Thyroid gland (tissue), 4 donors: ENCODE data around the gene TRIM6.
"Not testable (repeated sequence)": the region's sequence is repeated elsewhere in the genome, so short reads cannot be mapped to it uniquely, and the experiment has no call there.

ENCODE experiments used
- POLR2A ChIP-seq, 2 donors: fragments of 450-650 bp; IDR thresholded peaks; one replicate each; pipeline ENCODE4 v1.6.1; 2017; ENCODE audit warnings: antibody characterized with exemption in 2 of 2, mild to moderate bottlenecking in 2 of 2, moderate library complexity in 1 of 2
- TF ChIP-seq, protein P1 (sequence below), 6 experiments: fragments of 200-600 bp in 3 of 6; fragments of 450-650 bp in 3 of 6; sonication (generic) in 3 of 6; IDR thresholded peaks; one replicate each; pipeline ENCODE4 v1.5.1; 2016 to 2019; ENCODE audit warnings: antibody characterized with exemption in 6 of 6, mild to moderate bottlenecking in 2 of 6, inconsistent platforms in 1 of 6, moderate library complexity in 1 of 6

DNA sequence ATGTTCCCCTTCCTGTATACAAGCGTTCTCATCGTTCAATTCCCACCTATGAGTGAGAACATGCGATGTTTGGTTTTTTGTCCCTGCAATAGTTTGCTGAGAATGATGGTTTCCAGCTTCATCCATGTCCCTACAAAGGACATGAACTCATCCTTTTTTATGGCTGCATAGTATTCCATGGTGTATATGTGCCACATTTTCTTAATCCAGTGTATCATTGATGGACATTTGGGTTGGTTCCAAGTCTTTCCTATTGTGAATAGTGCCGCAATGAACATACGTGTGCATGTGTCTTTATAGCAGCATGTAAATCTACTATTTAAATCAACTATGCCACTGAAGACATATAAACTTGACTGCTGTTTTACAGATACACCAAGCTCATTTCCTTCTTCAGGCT is 12.0 kb upstream of the TRIM6 start:
- TF ChIP-seq POLR2A (IDR thresholded peaks at IDR 0.05), result not testable (repeated sequence)
- TF ChIP-seq, protein P1, sequence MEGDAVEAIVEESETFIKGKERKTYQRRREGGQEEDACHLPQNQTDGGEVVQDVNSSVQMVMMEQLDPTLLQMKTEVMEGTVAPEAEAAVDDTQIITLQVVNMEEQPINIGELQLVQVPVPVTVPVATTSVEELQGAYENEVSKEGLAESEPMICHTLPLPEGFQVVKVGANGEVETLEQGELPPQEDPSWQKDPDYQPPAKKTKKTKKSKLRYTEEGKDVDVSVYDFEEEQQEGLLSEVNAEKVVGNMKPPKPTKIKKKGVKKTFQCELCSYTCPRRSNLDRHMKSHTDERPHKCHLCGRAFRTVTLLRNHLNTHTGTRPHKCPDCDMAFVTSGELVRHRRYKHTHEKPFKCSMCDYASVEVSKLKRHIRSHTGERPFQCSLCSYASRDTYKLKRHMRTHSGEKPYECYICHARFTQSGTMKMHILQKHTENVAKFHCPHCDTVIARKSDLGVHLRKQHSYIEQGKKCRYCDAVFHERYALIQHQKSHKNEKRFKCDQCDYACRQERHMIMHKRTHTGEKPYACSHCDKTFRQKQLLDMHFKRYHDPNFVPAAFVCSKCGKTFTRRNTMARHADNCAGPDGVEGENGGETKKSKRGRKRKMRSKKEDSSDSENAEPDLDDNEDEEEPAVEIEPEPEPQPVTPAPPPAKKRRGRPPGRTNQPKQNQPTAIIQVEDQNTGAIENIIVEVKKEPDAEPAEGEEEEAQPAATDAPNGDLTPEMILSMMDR (IDR thresholded peaks at IDR 0.05), result not testable (repeated sequence)
